Endodermal cell (in vitro differentiated cells): ENCODE results near the gene APLN. TPM values are rescaled to one million over a fixed set of nuclear protein-coding genes. Genes with fewer than 3 reads are reported as not detected.

Experiments used
- DNase-seq: peaks from one replicate; pipeline ENCODE4 v3.0.0-alpha.2; 2017
- H3K27ac ChIP-seq: 2 replicates; pipeline ENCODE4 v1.5.1; 2013; ENCODE audit warnings: mild to moderate bottlenecking, low read depth, low read length, moderate library complexity
- H3K27me3 ChIP-seq: 2 replicates; pipeline ENCODE4 v1.6.1; 2013; ENCODE audit warnings: mild to moderate bottlenecking, low read length, moderate library complexity; ENCODE audit not compliant: insufficient read depth, control insufficient read depth, poor library complexity, severe bottlenecking
- H3K36me3 ChIP-seq: 2 replicates; pipeline ENCODE4 v1.7.0; 2013; ENCODE audit warnings: mild to moderate bottlenecking, low read length, moderate library complexity; ENCODE audit not compliant: control insufficient read depth, insufficient read depth
- H3K4me1 ChIP-seq: one replicate; pipeline ENCODE4 v1.7.0; 2013; ENCODE audit warnings: low read length; ENCODE audit not compliant: control insufficient read depth, insufficient read depth
- H3K4me3 ChIP-seq: 2 replicates; pipeline ENCODE4 v1.5.1; 2013; ENCODE audit warnings: mild to moderate bottlenecking, low read length, moderate library complexity
- H3K9ac ChIP-seq: 2 replicates; pipeline ENCODE4 v1.6.1; 2013; ENCODE audit warnings: mild to moderate bottlenecking, low read length, moderate library complexity; ENCODE audit not compliant: poor library complexity, severe bottlenecking; ENCODE audit errors: extremely low read depth
- H3K9me3 ChIP-seq: 2 replicates; pipeline ENCODE4 v1.6.1; 2013; ENCODE audit warnings: mild to moderate bottlenecking, low read length, moderate library complexity; ENCODE audit not compliant: control insufficient read depth
- H3K27ac Mint-ChIP-seq: 2 replicates; pipeline ENCODE4 v1.8.0; 2020; ENCODE audit warnings: mixed read lengths
- H3K27me3 Mint-ChIP-seq: 2 replicates; pipeline ENCODE4 v1.8.0; 2021; ENCODE audit warnings: mild to moderate bottlenecking, mixed read lengths; ENCODE audit not compliant: insufficient read depth
- H3K36me3 Mint-ChIP-seq: 2 replicates; pipeline ENCODE4 v1.8.0; 2020; ENCODE audit warnings: low read depth, mixed read lengths
- H3K4me1 Mint-ChIP-seq: 2 replicates; pipeline ENCODE4 v1.8.0; 2020; ENCODE audit warnings: mixed read lengths
- H3K4me3 Mint-ChIP-seq: 2 replicates; pipeline ENCODE4 v1.8.0; 2020; ENCODE audit warnings: mild to moderate bottlenecking, moderate library complexity, mixed read lengths
- H3K9me3 Mint-ChIP-seq: 2 replicates; pipeline ENCODE4 v1.8.0; 2020; ENCODE audit warnings: mild to moderate bottlenecking, mixed read lengths
- WGBS, 2 experiments: methylation state at CpG; one replicate each; pipeline versions ENCODE4 v1.1.5 to v1.1.7; 2013; ENCODE audit warnings: missing lambda C conversion rate in 2 of 2, mixed read lengths in 1 of 2; ENCODE audit not compliant: insufficient coverage in 1 of 2, insufficient read length in 1 of 2; 5-methylcytosine and 5-hydroxymethylcytosine counted together
- total RNA-seq, 2 donors: library from RNA; stranded (reverse); fragmentation: NEBNext Ultra II Directional in 1 of 2; extraction: Animal tissue kit (Norgen Biotek cat#: 25700) in 1 of 2; gene quantifications; 2 replicates in 1 of 2; 3 replicates in 1 of 2; pipeline ENCODE4 v1.2.1, GENCODE V29; 2021
- TF ChIP-seq, protein P1 (sequence below): fragments of 200-600 bp; sonication (generic); conservative IDR thresholded peaks from 2 replicates; pipeline ENCODE4 v1.5.0; 2021; ENCODE audit warnings: antibody characterized with exemption, mild to moderate bottlenecking

The APLN gene
- total RNA-seq, 2 donors from 2014 or later: 0.22 TPM; not detected in 1

DNA sequence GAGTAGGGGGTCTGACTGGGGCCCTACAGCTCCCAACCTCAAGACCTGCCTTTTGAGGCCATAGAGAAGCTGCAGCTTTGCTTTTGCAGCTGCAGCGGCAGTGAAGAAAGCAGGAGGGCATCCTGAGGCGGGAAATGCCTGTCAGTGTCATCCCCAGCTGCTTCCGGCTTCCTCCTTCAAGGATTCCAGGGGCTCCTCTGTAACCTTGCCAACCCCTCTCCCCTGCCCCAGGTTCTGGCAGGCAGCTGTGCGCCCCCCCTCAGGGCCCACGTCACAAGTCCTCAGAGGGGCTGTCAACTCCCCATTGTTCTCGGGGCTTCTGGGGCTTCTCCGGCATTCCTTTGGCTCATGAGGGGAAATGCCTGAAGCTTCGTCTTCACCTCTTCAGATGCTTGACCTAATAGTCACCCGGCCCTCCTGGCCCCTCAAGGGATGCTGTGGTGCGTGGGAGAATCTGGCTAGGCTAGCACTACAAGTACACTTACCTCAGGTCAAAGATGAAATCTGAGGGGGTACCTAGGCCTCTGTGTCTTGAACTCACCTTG lies 31.9 kb downstream of the APLN start:
- Mint-ChIP-seq H3K36me3 (no peaks in the 10 kb centered on the region), H3K4me1 (no peaks in the 10 kb centered on the region), H3K4me3 (no peak overlapping the region), H3K27me3 (no peaks in the 10 kb centered on the region), H3K9me3 (no peaks in the 10 kb centered on the region), H3K27ac (no peak overlapping the region)
- Histone ChIP-seq H3K27ac (peak overlapping the region; percentile 60), H3K9me3 (no peaks in the 10 kb centered on the region), H3K27me3 (no peaks in the 10 kb centered on the region), H3K4me3 (no peak overlapping the region), H3K36me3 (no peaks in the 10 kb centered on the region), H3K9ac (no peak overlapping the region), H3K4me1 (no peaks in the 10 kb centered on the region)
- TF ChIP-seq, protein P1, sequence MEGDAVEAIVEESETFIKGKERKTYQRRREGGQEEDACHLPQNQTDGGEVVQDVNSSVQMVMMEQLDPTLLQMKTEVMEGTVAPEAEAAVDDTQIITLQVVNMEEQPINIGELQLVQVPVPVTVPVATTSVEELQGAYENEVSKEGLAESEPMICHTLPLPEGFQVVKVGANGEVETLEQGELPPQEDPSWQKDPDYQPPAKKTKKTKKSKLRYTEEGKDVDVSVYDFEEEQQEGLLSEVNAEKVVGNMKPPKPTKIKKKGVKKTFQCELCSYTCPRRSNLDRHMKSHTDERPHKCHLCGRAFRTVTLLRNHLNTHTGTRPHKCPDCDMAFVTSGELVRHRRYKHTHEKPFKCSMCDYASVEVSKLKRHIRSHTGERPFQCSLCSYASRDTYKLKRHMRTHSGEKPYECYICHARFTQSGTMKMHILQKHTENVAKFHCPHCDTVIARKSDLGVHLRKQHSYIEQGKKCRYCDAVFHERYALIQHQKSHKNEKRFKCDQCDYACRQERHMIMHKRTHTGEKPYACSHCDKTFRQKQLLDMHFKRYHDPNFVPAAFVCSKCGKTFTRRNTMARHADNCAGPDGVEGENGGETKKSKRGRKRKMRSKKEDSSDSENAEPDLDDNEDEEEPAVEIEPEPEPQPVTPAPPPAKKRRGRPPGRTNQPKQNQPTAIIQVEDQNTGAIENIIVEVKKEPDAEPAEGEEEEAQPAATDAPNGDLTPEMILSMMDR: no peak
- WGBS, 2 experiments: 68% methylated on average over 10 of the region's 10 CpGs; no CpG with 5 or more reads in 1 of the 2 experiments
- peak; percentile 80 for DNase-seq

DNA sequence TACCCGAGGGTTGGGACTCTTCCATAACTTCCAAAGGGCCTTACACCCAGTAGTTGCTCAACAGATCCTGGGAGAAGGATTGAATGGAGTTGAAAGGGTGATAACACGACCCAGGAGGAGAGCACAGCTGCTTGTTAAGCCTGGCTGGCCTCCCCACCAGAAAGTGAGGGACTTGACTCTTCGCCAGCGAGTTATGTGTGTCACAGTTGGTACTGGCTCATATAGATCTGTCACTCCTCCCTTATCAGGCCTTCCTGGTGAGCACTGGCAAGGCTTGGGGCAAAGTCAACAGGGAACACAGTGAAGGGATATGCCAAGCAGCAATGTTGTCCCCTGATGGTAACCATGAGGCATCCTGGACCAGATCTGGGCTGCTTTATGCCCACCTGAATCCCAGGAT lies 35.8 kb downstream of the APLN start:
- Histone ChIP-seq H3K36me3 (no peaks in the 10 kb centered on the region), H3K4me1 (no peaks in the 10 kb centered on the region), H3K27me3 (no peaks in the 10 kb centered on the region), H3K9ac (no peak overlapping the region), H3K27ac (no peak overlapping the region), H3K4me3 (no peak overlapping the region), H3K9me3 (no peaks in the 10 kb centered on the region)
- 91 to 100% methylated on average over 2 to 4 of the region's 4 CpGs for WGBS, 2 experiments
- Mint-ChIP-seq H3K4me3 (no peak overlapping the region), H3K36me3 (no peaks in the 10 kb centered on the region), H3K4me1 (peaks cover 3% of the 10 kb centered on the region), H3K27ac (no peak overlapping the region), H3K27me3 (no peaks in the 10 kb centered on the region), H3K9me3 (no peaks in the 10 kb centered on the region)
- TF ChIP-seq, protein P1: no peak
- DNase-seq: no peak

DNA sequence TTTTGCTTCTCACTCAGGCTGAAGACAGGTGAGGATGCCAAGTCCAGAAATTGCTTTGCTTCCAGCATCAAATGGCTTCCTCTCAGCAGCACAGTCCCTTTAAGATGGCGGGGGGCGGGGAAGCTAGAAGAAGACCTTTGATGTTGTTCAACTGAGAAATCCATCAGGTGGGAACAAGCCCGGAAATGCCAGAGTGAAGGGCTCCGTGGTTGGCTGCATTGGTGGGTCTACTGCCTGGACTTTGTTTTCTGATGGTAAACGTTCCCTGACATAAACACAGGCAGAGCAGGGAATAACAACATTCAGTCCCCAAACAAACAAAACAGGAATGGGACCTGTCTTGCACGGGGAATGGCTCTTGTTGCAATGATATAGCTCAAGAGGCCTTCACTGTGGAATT lies 37.3 kb downstream of the APLN start:
- H3K27me3 ChIP-seq: no peaks in the 10 kb centered on the region
- TF ChIP-seq, protein P1: no peak
- H3K9me3 Mint-ChIP-seq: no peaks in the 10 kb centered on the region
- no peak for DNase-seq
- WGBS, 2 experiments: 84 to 86% methylated on average over 1 to 6 of the region's 6 CpGs
- H3K9ac ChIP-seq: no peak overlapping the region
- H3K27ac Mint-ChIP-seq: no peak overlapping the region
- no peaks in the 10 kb centered on the region for H3K27me3 Mint-ChIP-seq
- H3K4me3 Mint-ChIP-seq: no peak overlapping the region
- no peaks in the 10 kb centered on the region for H3K36me3 ChIP-seq
- H3K9me3 ChIP-seq: no peaks in the 10 kb centered on the region
- H3K4me1 ChIP-seq: no peaks in the 10 kb centered on the region
- no peaks in the 10 kb centered on the region for H3K36me3 Mint-ChIP-seq
- peaks cover 3% of the 10 kb centered on the region for H3K4me1 Mint-ChIP-seq
- no peak overlapping the region for H3K4me3 ChIP-seq
- no peak overlapping the region for H3K27ac ChIP-seq
